Ovary (tissue), 3 donors: ENCODE measurements around the gene RALGPS1.

Source experiments
- POLR2A ChIP-seq: fragments of 450-650 bp; IDR thresholded peaks from one replicate; pipeline ENCODE4 v1.6.1; 2017; ENCODE audit warnings: antibody characterized with exemption, mild to moderate bottlenecking, moderate library complexity
- TF ChIP-seq, protein P1 (sequence below), 3 donors: fragments of 450-650 bp in 2 of 3; fragments of 200-600 bp in 1 of 3; IDR thresholded peaks; one replicate each; pipeline versions ENCODE4 v1.5.1 to v1.8.0; 2016 to 2022; ENCODE audit warnings: antibody characterized with exemption in 3 of 3, mild to moderate bottlenecking in 1 of 3
- donor health status: DM: no; HTN: no; CAD: no.

DNA sequence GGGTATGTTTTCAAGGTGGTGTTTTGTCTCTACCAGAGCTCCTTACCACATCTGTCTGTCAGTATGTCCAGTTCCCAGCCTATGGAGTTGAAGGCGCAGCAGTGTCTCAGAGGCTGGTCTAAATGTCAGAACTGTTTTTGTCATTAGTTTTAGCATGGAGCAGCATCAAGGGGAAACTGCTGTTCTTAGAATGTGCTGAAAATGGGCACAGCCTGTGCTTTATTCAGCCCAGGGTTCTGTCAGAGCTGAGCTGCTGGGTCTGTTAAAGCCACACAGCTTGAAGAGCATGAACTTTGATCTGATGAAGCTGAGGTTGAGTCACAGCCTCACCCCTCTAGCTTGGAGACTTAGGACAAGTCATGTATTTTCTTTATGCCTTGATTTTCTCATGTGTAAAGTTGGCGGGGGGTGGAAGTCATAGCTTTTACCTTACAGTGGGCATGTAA, 71.9 kb downstream of the RALGPS1 start:
- TF ChIP-seq, protein P1, sequence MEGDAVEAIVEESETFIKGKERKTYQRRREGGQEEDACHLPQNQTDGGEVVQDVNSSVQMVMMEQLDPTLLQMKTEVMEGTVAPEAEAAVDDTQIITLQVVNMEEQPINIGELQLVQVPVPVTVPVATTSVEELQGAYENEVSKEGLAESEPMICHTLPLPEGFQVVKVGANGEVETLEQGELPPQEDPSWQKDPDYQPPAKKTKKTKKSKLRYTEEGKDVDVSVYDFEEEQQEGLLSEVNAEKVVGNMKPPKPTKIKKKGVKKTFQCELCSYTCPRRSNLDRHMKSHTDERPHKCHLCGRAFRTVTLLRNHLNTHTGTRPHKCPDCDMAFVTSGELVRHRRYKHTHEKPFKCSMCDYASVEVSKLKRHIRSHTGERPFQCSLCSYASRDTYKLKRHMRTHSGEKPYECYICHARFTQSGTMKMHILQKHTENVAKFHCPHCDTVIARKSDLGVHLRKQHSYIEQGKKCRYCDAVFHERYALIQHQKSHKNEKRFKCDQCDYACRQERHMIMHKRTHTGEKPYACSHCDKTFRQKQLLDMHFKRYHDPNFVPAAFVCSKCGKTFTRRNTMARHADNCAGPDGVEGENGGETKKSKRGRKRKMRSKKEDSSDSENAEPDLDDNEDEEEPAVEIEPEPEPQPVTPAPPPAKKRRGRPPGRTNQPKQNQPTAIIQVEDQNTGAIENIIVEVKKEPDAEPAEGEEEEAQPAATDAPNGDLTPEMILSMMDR (IDR thresholded peaks at IDR 0.05), result no peak
- TF ChIP-seq POLR2A, result no peak
